ENCODE results near the gene THSD4. TPM values are rescaled to one million over a fixed set of nuclear protein-coding genes. Genes with fewer than 3 reads are reported as not detected.

THSD4 gene
- total RNA-seq, 1 experiment from 2014 or later = 65.4 TPM

DNA sequence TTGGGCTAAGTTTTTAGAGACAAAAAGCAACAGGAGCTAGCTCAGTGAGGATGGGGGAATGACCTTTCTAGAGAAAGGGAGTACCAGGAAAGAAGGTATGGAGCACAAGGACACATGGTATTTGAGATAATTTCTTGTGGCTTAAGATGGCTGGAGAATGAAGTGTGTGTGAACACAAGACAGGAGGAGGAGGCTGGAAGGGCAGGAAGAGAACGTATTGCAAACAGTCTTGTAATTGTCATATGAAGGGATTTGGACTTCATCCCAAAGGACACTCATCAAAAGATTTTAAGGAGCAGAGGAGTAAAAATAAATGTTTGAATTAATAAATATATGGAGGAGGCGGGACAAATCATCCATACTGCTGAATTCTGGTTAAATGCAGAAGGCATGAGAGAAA lies 426.5 kb downstream of the THSD4 start:
- Histone ChIP-seq H3K36me3 (ENCODE audit: control insufficient read depth, insufficient read depth, low read length) (no peaks in the 10 kb centered on the region), H3K9me3 (ENCODE audit: control insufficient read depth, insufficient read depth, low read depth, low read length) (no peaks in the 10 kb centered on the region), H3K4me3 (ENCODE audit: low read depth in 2 of 2, low read length in 2 of 2) (no peak overlapping the region), H3K4me1 (ENCODE audit: control insufficient read depth, insufficient read depth, low read length) (no peaks in the 10 kb centered on the region), H3K27me3 (ENCODE audit: control insufficient read depth, insufficient read depth, low read length) (no peaks in the 10 kb centered on the region), H3K27ac (ENCODE audit: low read length) (no peak overlapping the region)
- in situ Hi-C loops (cut with HindIII; ENCODE audit: low pct_unique_long_range_greater_than_20kb, low sequenced_read_pairs) (no loop called here), intact Hi-C loops (cut with micrococcal nuclease; ENCODE audit: unreplicated experiment) (no loop called here)
- ATAC-seq = no peak
- no peak for TF ChIP-seq TCF7L2 (IDR thresholded peaks at IDR 0.05; ENCODE audit: low read depth, low read length)
- TF ChIP-seq, protein P1, sequence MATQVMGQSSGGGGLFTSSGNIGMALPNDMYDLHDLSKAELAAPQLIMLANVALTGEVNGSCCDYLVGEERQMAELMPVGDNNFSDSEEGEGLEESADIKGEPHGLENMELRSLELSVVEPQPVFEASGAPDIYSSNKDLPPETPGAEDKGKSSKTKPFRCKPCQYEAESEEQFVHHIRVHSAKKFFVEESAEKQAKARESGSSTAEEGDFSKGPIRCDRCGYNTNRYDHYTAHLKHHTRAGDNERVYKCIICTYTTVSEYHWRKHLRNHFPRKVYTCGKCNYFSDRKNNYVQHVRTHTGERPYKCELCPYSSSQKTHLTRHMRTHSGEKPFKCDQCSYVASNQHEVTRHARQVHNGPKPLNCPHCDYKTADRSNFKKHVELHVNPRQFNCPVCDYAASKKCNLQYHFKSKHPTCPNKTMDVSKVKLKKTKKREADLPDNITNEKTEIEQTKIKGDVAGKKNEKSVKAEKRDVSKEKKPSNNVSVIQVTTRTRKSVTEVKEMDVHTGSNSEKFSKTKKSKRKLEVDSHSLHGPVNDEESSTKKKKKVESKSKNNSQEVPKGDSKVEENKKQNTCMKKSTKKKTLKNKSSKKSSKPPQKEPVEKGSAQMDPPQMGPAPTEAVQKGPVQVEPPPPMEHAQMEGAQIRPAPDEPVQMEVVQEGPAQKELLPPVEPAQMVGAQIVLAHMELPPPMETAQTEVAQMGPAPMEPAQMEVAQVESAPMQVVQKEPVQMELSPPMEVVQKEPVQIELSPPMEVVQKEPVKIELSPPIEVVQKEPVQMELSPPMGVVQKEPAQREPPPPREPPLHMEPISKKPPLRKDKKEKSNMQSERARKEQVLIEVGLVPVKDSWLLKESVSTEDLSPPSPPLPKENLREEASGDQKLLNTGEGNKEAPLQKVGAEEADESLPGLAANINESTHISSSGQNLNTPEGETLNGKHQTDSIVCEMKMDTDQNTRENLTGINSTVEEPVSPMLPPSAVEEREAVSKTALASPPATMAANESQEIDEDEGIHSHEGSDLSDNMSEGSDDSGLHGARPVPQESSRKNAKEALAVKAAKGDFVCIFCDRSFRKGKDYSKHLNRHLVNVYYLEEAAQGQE (IDR thresholded peaks at IDR 0.05; ENCODE audit: insufficient read depth in 1 of 2, low read depth in 2 of 2, low read length in 1 of 2) = no peak
- TF ChIP-seq SIN3A (IDR thresholded peaks at IDR 0.05; ENCODE audit: borderline replicate concordance, insufficient read depth, low read depth, low read length) = no peak
- TF ChIP-seq, protein P2, sequence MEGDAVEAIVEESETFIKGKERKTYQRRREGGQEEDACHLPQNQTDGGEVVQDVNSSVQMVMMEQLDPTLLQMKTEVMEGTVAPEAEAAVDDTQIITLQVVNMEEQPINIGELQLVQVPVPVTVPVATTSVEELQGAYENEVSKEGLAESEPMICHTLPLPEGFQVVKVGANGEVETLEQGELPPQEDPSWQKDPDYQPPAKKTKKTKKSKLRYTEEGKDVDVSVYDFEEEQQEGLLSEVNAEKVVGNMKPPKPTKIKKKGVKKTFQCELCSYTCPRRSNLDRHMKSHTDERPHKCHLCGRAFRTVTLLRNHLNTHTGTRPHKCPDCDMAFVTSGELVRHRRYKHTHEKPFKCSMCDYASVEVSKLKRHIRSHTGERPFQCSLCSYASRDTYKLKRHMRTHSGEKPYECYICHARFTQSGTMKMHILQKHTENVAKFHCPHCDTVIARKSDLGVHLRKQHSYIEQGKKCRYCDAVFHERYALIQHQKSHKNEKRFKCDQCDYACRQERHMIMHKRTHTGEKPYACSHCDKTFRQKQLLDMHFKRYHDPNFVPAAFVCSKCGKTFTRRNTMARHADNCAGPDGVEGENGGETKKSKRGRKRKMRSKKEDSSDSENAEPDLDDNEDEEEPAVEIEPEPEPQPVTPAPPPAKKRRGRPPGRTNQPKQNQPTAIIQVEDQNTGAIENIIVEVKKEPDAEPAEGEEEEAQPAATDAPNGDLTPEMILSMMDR (IDR thresholded peaks at IDR 0.05) = no peak
- TF ChIP-seq POLR2AphosphoS5 (IDR thresholded peaks at IDR 0.05; ENCODE audit: low read depth, low read length) = no peak
- no TSS peak for BruUV-seq (replicated peaks)
- ChIA-PET CTCF (no interaction called here), POLR2A (no interaction called here)
- no peak for DNase-seq (ENCODE audit: low read depth, low spot score)

DNA sequence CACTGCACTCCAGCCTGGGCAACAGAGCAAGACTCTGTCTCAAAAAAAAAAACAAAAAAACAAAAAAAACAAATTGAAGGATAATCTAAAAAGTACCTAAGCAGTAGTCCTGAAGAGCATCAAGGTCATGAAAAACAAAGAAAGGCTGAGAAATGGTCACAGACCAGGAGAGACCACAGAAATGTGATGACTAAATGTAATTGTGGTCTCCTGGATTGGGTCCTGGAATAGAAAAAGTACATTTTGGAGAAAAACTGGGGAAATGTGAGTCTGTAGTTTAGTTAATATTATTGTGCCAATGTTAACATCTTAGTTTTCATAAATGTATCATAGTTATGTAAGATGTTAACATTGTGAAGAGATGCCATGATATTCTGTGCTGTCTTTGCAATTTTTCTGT lies 427.6 kb downstream of the THSD4 start:
- Histone ChIP-seq H3K9me3 (ENCODE audit: control insufficient read depth, insufficient read depth, low read depth, low read length) (no peaks in the 10 kb centered on the region), H3K27ac (ENCODE audit: low read length) (no peak overlapping the region), H3K36me3 (ENCODE audit: control insufficient read depth, insufficient read depth, low read length) (no peaks in the 10 kb centered on the region), H3K4me1 (ENCODE audit: control insufficient read depth, insufficient read depth, low read length) (no peaks in the 10 kb centered on the region), H3K4me3 (ENCODE audit: low read depth in 2 of 2, low read length in 2 of 2) (no peak overlapping the region), H3K27me3 (ENCODE audit: control insufficient read depth, insufficient read depth, low read length) (no peaks in the 10 kb centered on the region)
- ChIA-PET CTCF (interaction anchor here (0.7 kb wide), 1 partner anchor 20 kb away, joined by 4 read pairs; no protein-coding TSS in a partner anchor), POLR2A (no interaction called here)
- in situ Hi-C loops (cut with HindIII; ENCODE audit: low pct_unique_long_range_greater_than_20kb, low sequenced_read_pairs) = no loop called here
- BruUV-seq (replicated peaks) = no TSS peak
- DNase-seq (ENCODE audit: low read depth, low spot score) (no peak), ATAC-seq (no peak)
- intact Hi-C loops (cut with micrococcal nuclease; ENCODE audit: unreplicated experiment) = no loop called here
- no peak for TF ChIP-seq SIN3A (IDR thresholded peaks at IDR 0.05; ENCODE audit: borderline replicate concordance, insufficient read depth, low read depth, low read length)
- TF ChIP-seq, protein P2 (IDR thresholded peaks at IDR 0.05) = no peak
- TF ChIP-seq POLR2AphosphoS5 (IDR thresholded peaks at IDR 0.05; ENCODE audit: low read depth, low read length) = no peak
- TF ChIP-seq, protein P1 (IDR thresholded peaks at IDR 0.05; ENCODE audit: insufficient read depth in 1 of 2, low read depth in 2 of 2, low read length in 1 of 2) = no peak
- TF ChIP-seq TCF7L2 (IDR thresholded peaks at IDR 0.05; ENCODE audit: low read depth, low read length) = no peak
